ENCODE measurements around the gene ZNF277. TPM values are rescaled to one million over a fixed set of nuclear protein-coding genes. Genes with fewer than 3 reads are reported as not detected.

The ZNF277 gene
- total RNA-seq, 1 donor from 2014 or later = 16.2 TPM

DNA sequence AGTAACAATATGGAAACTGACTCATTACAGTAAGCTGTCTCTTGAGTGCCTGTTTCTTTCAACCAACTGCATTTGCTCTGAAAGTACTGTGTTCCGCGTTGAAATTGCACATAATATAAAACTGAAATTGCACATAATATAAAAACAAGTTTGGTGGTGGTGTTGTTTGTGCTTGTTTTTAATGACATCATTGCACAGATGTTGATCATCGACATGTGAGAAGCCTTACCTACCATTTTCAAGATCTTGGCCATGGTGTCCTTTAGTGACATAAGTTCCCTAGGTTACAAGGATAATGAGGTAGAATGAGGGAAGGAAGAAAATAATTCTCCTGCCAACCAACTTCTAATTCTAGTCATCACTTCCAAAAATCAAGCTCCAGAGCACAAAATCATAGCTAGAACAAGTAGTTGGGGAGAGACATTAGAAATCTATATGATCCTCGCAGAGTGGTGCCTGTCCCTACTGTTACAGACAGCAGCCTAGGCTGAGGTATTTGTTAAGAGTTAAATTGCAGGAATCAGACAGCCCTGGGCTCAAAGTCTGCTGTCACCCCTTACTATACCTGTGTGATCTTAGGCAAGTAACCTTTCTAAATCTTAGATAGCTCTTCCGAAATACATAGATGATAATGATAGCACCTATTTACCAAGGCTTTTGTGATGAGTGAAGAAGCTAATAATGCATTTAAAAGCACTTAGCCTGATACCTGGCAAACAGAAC lies 29.6 kb upstream of the ZNF277 start:
- TF ChIP-seq CTCF (IDR thresholded peaks at IDR 0.05) = no peak
- Mint-ChIP-seq H3K27me3 (ENCODE audit: low read depth) (no peaks in the 10 kb centered on the region), H3K27ac (ENCODE audit: unreplicated experiment) (no peak overlapping the region), H3K4me1 (ENCODE audit: low read depth) (peaks cover 38% of the 10 kb centered on the region), H3K36me3 (ENCODE audit: low read depth) (no peaks in the 10 kb centered on the region), H3K4me3 (ENCODE audit: unreplicated experiment) (no peak overlapping the region), H3K9me3 (ENCODE audit: low read depth) (no peaks in the 10 kb centered on the region)
- DNase-seq (ENCODE audit: low spot score) = no peak

- Mint-ChIP-seq H3K27me3 (ENCODE audit: low read depth) (no peaks in the 10 kb centered on the region), H3K9me3 (ENCODE audit: low read depth) (no peaks in the 10 kb centered on the region), H3K4me3 (ENCODE audit: unreplicated experiment) (no peak overlapping the region), H3K4me1 (ENCODE audit: low read depth) (peaks cover 38% of the 10 kb centered on the region), H3K27ac (ENCODE audit: unreplicated experiment) (no peak overlapping the region), H3K36me3 (ENCODE audit: low read depth) (no peaks in the 10 kb centered on the region)
- TF ChIP-seq CTCF (IDR thresholded peaks at IDR 0.05) = no peak
- no peak for DNase-seq (ENCODE audit: low spot score)
These were observed 26.3 kb upstream of the ZNF277 start for GRCh38 chr7:112180223-112180622.

DNA sequence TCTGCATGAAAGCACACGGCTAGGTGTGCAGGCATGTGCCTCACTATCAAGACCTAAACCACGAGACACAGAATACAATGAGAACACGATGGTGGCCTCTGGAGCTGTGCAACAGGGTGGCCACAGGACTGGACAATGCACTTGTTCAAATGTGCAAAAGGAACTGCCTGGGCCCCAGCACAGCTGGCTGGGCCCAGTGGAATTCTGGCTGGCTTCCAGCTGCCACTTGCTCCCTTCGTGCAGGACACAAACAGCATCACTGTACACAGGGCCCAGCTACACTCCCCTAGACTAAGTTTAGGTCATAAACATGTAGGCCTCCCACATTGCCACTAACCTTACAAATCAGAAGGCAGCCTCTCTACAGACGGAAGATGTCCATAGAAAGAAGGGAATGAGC lies 23.7 kb upstream of the ZNF277 start:
- no peak for TF ChIP-seq CTCF (IDR thresholded peaks at IDR 0.05)
- H3K9me3 Mint-ChIP-seq (ENCODE audit: low read depth) = no peaks in the 10 kb centered on the region
- no peaks in the 10 kb centered on the region for H3K36me3 Mint-ChIP-seq (ENCODE audit: low read depth)
- H3K27me3 Mint-ChIP-seq (ENCODE audit: low read depth) = no peaks in the 10 kb centered on the region
- H3K4me3 Mint-ChIP-seq (ENCODE audit: unreplicated experiment) = no peak overlapping the region
- peaks cover 50% of the 10 kb centered on the region for H3K4me1 Mint-ChIP-seq (ENCODE audit: low read depth)
- DNase-seq (ENCODE audit: low spot score) = no peak
- no peak overlapping the region for H3K27ac Mint-ChIP-seq (ENCODE audit: unreplicated experiment)

GRCh38 chr7:112183266-112183665 lies 23.2 kb upstream of the ZNF277 start:
- Mint-ChIP-seq H3K27me3 (ENCODE audit: low read depth) (no peaks in the 10 kb centered on the region), H3K27ac (ENCODE audit: unreplicated experiment) (no peak overlapping the region), H3K4me3 (ENCODE audit: unreplicated experiment) (no peak overlapping the region), H3K4me1 (ENCODE audit: low read depth) (peaks cover 53% of the 10 kb centered on the region), H3K9me3 (ENCODE audit: low read depth) (no peaks in the 10 kb centered on the region), H3K36me3 (ENCODE audit: low read depth) (no peaks in the 10 kb centered on the region)
- DNase-seq (ENCODE audit: low spot score) = no peak
- TF ChIP-seq CTCF (IDR thresholded peaks at IDR 0.05) = no peak

DNA sequence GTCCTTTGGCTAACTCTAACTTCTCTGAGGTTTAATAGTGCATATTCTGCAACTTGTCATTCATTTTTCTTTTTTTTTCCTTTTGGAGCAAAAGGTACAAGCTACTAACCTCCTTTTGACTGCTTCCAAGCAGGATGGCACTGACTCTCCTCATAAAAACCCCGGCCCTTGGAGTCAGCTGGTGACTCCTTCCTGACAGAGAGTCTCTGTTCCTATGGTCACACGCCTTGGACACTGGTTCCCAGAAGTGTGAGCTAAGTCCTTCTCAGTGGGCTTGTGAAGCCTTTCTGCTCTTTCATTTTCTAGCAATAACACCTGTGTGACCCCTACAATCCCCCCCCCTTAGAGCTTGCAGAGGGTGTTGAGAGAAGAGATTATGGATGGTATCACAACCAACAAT lies 22.0 kb upstream of the ZNF277 start:
- Mint-ChIP-seq H3K36me3 (ENCODE audit: low read depth) (no peaks in the 10 kb centered on the region), H3K27me3 (ENCODE audit: low read depth) (no peaks in the 10 kb centered on the region), H3K9me3 (ENCODE audit: low read depth) (no peaks in the 10 kb centered on the region), H3K4me3 (ENCODE audit: unreplicated experiment) (no peak overlapping the region), H3K4me1 (ENCODE audit: low read depth) (peaks cover 61% of the 10 kb centered on the region), H3K27ac (ENCODE audit: unreplicated experiment) (no peak overlapping the region)
- no peak for TF ChIP-seq CTCF (IDR thresholded peaks at IDR 0.05)
- no peak for DNase-seq (ENCODE audit: low spot score)
